Measurements from ENCODE around the gene CDH18.

- TF ChIP-seq SIN3A (IDR thresholded peaks at IDR 0.05; ENCODE audit: borderline replicate concordance, insufficient read depth, low read depth, low read length) (no peak), CTCF (IDR thresholded peaks at IDR 0.05) (no peak)
Measured at GRCh38 chr5:19927919-19928318, 60.1 kb downstream of the CDH18 start.

All from Panc1 (cell line).